ENCODE data around the gene RNF14. TPM values are rescaled to one million over a fixed set of nuclear protein-coding genes. Genes with fewer than 3 reads are reported as not detected.
"Not testable (repeated sequence)": the region's sequence is repeated elsewhere in the genome, so short reads cannot be mapped to it uniquely, and the experiment has no call there.

The RNF14 gene
- total RNA-seq, 1 experiment from 2014 or later = 20.5 TPM

- ATAC-seq = not testable (repeated sequence)
- 0 out of 2 replicates have a peak, but pooled peaks have one; percentile 2 for TF ChIP-seq ARID4B (CRISPR knock-in tag; IDR thresholded peaks at IDR 0.05; ENCODE audit: borderline replicate concordance)
These were observed 46.0 kb upstream of the RNF14 start for GRCh38 chr5:141922827-141923447.

DNA sequence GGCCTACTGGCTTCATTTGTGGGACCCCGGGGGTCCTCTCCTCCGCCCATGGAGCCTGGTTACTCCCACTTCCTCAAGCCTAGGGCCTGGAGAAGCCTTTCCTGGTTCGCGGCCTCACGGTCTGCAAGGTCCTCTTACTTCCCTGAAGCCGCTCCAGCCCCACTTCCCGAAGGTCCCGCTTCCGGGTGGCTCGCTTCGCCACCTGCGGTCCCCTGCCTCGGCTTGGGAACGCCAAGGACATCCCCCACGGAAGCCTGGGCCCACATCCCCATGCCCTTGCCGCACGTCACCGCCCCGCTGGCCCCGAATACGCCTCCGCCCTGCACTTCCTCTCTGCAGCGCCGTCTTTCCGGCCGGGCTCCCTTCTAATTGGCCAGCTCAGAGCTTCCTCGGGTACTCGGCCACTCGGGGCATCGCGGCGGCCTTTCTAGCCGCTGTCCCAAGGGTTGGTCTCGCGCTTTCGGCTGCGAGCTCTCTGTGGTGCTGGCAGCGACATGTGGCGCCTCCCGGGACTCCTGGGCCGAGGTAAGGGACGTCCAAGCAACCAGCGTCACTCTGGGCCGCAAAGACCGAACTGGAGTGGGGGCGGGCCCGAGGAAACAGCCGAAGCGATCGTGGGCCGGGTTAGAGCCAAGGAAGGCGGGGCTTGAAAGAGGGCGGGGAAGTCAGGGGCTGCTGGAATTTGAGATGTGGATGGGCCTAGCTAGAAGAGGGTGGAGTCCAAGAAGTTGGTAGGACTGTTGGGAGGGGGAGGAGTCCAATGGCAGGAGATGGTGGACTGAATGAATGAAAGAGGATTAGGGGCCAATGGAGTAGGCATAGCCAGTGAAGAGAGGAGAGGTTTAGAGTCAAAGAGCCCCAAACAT lies 45.2 kb upstream of the RNF14 start, which contains the start of gene DELE1:
TSS of gene DELE1 (plus strand) at position 424 of the 866 bp plus-strand sequence. CDS start at position 495, 71 bp downstream.
- Mint-ChIP-seq H3K27me3 (ENCODE audit: low read depth) (no peaks in the 10 kb centered on the region), H3K36me3 (peaks cover 35% of the 10 kb centered on the region), H3K27ac (peak within 1 kb of the TSS; percentile 87), H3K4me1 (peaks cover 15% of the 10 kb centered on the region), H3K9me3 (no peaks in the 10 kb centered on the region), H3K4me3 (peak within 1 kb of the TSS; percentile 67)
- ChIA-PET CTCF (interaction anchor here (0.6 to 3.3 kb wide), 28 partner anchors 8 to 510 kb away, joined by 3 to 39 read pairs (median 4); partner anchors contain the start of genes DIAPH1, GNPDA1, PCDH1 and PCDH12), POLR2A (interaction anchor here (0.7 to 1.9 kb wide), 17 partner anchors 9 to 259 kb away, joined by 3 to 10 read pairs (median 4); partner anchors contain the start of genes ARAP3, PCDH1, PCDH12 and RNF14)
- DNase-seq (ENCODE audit: low spot score) = peak; percentile 93
- peak; percentile 96 for ATAC-seq
- TF ChIP-seq CREM (CRISPR knock-in tag; IDR thresholded peaks at IDR 0.05) (peak; percentile 80), AR (CRISPR knock-in tag; IDR thresholded peaks at IDR 0.05) (no peak), PRRX2 (CRISPR knock-in tag; IDR thresholded peaks at IDR 0.05) (no peak), GTF2I (CRISPR knock-in tag; conservative IDR thresholded peaks at IDR 0.05) (no peak), NFE2L1 (CRISPR knock-in tag; IDR thresholded peaks at IDR 0.05) (peak; percentile 71), GABPB1 (CRISPR knock-in tag; IDR thresholded peaks at IDR 0.05) (peak; percentile 37; the same call in 1 of the 2 replicates), TEAD1 (CRISPR knock-in tag; IDR thresholded peaks at IDR 0.05) (peak; percentile 58; the same call in 1 of the 2 replicates), CREB1 (CRISPR knock-in tag; IDR thresholded peaks at IDR 0.05) (0 out of 2 replicates have a peak, but pooled peaks have one; percentile 45), MXD4 (CRISPR knock-in tag; IDR thresholded peaks at IDR 0.05; ENCODE audit: borderline replicate concordance) (no peak), ARID4B (CRISPR knock-in tag; IDR thresholded peaks at IDR 0.05; ENCODE audit: borderline replicate concordance) (peak; percentile 57; the same call in 1 of the 2 replicates), ZNF232 (CRISPR knock-in tag; IDR thresholded peaks at IDR 0.05) (0 out of 2 replicates have a peak, but pooled peaks have one; percentile 48), FOXJ3 (CRISPR knock-in tag; IDR thresholded peaks at IDR 0.05; ENCODE audit: borderline replicate concordance) (no peak), ETV6 (CRISPR knock-in tag; IDR thresholded peaks at IDR 0.05) (peak; percentile 96), NFYB (CRISPR knock-in tag; conservative IDR thresholded peaks at IDR 0.05; ENCODE audit: low read depth) (peak; percentile 71)
- TF ChIP-seq, protein P1, sequence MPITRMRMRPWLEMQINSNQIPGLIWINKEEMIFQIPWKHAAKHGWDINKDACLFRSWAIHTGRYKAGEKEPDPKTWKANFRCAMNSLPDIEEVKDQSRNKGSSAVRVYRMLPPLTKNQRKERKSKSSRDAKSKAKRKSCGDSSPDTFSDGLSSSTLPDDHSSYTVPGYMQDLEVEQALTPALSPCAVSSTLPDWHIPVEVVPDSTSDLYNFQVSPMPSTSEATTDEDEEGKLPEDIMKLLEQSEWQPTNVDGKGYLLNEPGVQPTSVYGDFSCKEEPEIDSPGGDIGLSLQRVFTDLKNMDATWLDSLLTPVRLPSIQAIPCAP (CRISPR knock-in tag; IDR thresholded peaks at IDR 0.05) = 0 out of 2 replicates have a peak, but pooled peaks have one; percentile 69
- TF ChIP-seq, protein P2, sequence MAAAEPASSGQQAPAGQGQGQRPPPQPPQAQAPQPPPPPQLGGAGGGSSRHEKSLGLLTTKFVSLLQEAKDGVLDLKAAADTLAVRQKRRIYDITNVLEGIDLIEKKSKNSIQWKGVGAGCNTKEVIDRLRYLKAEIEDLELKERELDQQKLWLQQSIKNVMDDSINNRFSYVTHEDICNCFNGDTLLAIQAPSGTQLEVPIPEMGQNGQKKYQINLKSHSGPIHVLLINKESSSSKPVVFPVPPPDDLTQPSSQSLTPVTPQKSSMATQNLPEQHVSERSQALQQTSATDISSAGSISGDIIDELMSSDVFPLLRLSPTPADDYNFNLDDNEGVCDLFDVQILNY (CRISPR knock-in tag; IDR thresholded peaks at IDR 0.05) = peak; percentile 77
- TF ChIP-seq, protein P3, sequence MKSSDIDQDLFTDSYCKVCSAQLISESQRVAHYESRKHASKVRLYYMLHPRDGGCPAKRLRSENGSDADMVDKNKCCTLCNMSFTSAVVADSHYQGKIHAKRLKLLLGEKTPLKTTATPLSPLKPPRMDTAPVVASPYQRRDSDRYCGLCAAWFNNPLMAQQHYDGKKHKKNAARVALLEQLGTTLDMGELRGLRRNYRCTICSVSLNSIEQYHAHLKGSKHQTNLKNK (CRISPR knock-in tag; IDR thresholded peaks at IDR 0.05) = no peak

More at GRCh38 chr5:141922827-141923447, 46.0 kb upstream of the RNF14 start:
- H3K9me3 Mint-ChIP-seq; DNase-seq (ENCODE audit: low spot score); H3K27ac Mint-ChIP-seq; H3K27me3 Mint-ChIP-seq (ENCODE audit: low read depth): not testable (repeated sequence)
- H3K4me1 Mint-ChIP-seq = peaks cover 15% of the 10 kb centered on the region
- peak overlapping the region; percentile 67 for H3K4me3 Mint-ChIP-seq
- POLR2A ChIA-PET = interaction anchor here (0.5 to 1.9 kb wide), 15 partner anchors 8 to 242 kb away, joined by 3 to 10 read pairs (median 4); partner anchors contain the start of genes ARAP3, PCDH1, PCDH12 and RNF14
- H3K36me3 Mint-ChIP-seq = peaks cover 28% of the 10 kb centered on the region
- CTCF ChIA-PET = interaction anchor here (1.0 to 3.3 kb wide), 21 partner anchors 7 to 510 kb away, joined by 3 to 39 read pairs (median 5); partner anchors contain the start of genes DIAPH1, GNPDA1, PCDH1 and PCDH12
